Measurements from ENCODE around the gene VPS37C.

The VPS37C gene

DNA sequence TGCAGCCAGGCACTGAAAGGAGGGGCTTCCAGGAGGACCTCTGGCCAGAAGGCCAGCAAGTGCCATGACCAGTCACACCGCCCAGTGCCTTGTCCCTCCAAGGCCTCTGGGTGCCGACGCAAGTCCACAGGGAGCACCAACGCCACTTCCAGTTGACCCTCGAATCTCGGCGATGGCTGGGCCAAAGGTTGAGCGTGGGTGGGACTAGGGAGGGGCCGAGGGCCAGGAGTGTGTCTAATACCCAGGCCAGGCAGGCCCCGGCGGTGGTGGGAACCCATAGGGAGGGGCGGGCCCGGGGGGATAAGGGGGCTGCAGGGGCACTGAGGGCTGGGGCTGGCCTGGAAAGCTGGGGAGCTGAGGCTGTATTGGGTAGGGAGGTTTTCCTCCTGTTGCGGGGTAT is 29.6 kb downstream of the VPS37C start:
- no peak for DNase-seq

GRCh38 chr11:61131186-61131585 is 30.0 kb downstream of the VPS37C start:
- no peak for DNase-seq

DNA sequence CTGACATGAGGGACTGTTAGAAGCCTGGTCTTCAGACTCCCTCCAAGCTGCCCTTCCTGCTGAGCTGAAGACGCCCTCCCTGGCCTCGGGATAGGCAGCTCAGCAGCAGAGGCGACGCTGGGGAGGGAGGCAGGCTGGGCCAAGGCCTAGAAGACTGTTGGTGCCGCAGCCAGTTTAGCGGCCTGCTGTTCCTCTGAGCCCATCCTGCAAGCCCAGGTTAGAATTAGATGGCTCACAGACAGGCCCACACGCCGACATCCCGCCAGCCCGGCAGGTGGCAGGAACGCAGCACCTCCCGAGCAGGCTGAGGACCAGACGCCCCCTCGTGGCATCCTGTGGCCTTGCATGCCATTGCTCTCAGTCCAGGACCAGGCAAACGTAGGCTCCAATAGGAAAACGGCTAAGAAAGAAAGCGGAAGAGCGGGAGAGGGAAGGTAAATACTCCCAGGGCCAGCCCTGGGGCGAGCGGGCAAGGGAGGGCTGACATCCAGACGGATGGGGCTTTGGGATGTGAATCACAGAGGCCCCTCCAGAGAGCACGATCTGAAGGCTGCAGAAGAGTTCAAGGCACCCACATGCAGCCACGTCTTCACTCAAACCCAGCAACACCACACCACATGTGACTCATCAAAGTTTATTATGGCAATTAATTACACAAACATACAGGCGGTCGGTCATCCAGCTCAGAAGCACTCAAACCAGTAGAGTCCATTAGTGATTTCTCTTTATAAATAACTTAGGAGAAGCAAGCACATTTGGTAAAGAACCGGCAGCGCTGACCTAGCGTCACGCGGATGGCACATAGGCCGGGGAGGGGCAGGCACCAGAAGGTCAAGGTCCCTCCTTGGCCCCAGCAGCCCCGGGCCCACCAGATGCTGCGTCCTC is 31.3 kb downstream of the VPS37C start:
- DNase-seq, result peak; percentile 70

- no peak for DNase-seq
Measured at GRCh38 chr11:61128947-61129638, 32.1 kb downstream of the VPS37C start.

GRCh38 chr11:61127991-61128390 is 33.2 kb downstream of the VPS37C start:
- DNase-seq, result no peak

GRCh38 chr11:61126256-61126655 is 35.0 kb downstream of the VPS37C start:
- no peak for DNase-seq

DNA sequence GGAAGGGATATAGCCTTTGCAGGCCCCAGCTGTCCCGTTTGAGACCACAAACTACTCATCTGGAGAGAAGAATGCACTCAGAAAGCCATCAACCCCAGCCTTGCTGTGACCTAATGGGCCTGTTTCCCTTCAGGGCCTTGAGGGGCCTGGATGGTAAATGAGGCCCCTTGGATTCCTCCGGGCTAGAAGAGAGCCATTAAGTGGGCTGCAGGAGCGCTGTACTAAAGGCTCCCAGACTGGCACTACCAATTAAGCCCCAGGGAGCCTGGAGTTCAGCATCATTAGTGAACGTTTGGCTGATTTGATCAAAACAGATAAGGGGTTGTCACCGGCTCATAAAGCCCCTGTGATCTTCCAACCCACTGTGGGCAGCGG is 35.9 kb downstream of the VPS37C start:
- no peak for DNase-seq

- DNase-seq, result no peak
Measured at GRCh38 chr11:61124574-61125309, 36.5 kb downstream of the VPS37C start.

DNA sequence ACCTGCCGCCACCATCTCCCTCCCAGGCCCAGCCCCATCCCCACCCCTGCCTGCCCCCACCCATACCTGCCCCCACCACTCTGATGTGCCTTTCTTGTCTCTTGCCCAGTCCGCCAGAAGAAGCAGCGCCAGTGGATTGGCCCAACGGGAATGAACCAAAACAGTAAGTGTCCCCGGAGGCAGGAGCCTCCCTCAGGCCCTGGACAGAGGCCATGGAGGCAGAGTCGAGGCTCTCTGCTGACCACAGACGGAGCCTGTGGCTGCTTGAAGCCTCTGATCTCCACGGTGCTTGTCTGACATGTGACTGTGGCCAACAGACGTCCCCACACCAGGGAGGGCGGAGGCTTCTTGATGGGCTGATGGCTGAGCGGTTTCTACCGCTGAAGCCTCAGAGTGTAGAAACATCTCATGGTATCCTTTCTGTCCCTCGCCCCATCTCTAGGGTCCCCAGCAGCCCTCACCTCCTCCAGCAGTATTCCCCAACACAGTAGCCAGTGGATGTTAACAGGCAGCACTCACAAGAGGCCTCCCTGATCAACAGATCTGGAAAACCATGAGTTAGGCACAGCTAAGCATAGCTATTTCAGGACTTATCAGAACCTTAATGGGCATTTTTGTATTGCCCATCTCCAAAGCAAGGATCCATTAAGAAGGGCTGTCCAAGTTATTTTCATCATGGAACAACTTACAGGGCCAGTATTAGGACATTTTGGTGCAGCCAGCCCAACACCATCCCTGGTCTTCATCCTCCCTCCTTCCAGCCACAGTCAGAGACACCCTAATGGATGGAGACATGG is 37.3 kb downstream of the VPS37C start:
- DNase-seq, result no peak

DNA sequence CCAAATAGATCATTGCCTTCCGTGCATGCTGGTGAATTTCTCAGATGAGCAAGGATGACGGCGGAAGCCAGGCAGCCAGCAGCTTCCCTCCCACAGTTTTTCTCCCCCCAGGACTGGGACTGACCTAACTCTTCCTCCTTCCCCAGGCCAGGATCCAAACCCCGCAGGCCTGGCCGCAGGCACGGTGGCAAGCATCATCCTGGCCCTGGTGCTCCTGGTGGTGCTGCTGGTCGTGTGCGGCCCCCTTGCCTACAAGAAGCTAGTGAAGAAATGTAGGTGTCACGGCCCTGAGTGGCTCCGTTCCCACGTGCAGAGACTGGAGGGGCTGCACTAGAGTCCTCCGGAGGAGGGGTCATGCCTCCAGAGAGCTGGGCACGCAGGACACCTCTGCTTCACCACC is 38.5 kb downstream of the VPS37C start:
- no peak for DNase-seq

- DNase-seq, result peak; percentile 20
Measured at GRCh38 chr11:61121917-61122316, 39.3 kb downstream of the VPS37C start.

- DNase-seq, result peak; percentile 39
Measured at GRCh38 chr11:61121192-61121831, 39.9 kb downstream of the VPS37C start.

- DNase-seq, result peak; percentile 28
Measured at GRCh38 chr11:61120706-61121191, 40.5 kb downstream of the VPS37C start.

DNA sequence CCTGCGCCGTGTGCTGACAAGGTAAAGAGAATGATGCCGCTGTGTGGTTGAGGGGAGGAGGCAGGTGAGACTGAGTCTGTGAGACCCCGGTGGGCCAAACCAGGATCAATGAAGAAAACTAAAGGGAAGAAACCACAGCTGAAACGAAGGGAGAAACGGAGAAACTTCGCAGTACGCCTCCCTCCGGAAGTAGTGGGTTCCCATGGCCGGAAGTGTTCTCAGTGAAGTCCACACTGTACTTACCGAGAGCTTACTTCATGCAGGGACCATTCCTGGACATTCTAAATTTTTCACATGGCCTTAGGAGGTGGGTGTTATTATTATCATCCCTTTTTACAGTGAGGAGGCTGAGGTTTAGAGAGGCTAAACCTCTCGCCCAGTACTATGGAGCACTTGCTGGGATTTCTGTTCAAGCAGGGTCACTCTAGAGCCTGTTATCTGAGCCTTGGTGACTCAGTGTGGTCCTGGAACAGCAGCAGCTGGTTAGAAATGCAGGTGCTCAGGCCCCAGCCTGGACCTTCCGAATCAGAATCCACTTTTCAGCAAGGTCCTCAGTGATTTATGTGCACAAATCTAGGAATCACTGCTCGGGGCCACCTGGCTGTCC is 41.0 kb downstream of the VPS37C start:
- DNase-seq, result no peak

- no peak for DNase-seq
Measured at GRCh38 chr11:61119571-61119970, 41.7 kb downstream of the VPS37C start.

- no peak for DNase-seq
Measured at GRCh38 chr11:61119055-61119454, 42.2 kb downstream of the VPS37C start.

DNA sequence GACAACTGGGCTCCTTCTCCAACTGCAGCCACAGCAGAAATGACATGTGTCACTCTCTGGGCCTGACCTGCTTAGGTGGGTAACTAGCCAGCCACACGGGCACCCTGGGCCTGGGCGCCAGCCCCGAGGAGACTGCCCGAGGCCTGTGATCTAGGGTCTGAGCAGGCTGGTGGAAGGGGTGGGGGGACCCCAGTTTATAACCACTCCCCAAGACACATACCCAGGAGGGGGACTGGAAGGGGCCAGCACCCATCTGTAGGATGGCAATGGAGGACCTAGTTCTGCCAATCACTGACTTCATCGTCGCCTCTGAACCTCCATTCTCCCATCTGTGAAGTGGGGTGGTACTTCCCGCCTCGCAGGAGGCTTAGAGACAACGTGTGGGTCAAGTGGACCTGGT is 42.8 kb downstream of the VPS37C start:
- DNase-seq, result no peak

DNA sequence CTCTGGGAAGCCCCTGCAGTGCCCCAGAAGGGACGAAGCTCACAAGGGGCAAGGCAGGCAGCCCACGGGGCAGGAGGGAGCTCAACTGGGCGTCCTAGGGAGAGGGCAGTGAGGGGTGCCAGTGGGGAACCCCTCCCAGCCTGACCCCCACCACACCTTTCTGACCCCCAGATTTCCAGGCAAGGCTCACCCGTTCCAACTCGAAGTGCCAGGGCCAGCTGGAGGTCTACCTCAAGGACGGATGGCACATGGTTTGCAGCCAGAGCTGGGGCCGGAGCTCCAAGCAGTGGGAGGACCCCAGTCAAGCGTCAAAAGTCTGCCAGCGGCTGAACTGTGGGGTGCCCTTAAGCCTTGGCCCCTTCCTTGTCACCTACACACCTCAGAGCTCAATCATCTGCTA is 43.2 kb downstream of the VPS37C start:
- no peak for DNase-seq

- no peak for DNase-seq
Measured at GRCh38 chr11:61117168-61117520, 44.1 kb downstream of the VPS37C start.

DNA sequence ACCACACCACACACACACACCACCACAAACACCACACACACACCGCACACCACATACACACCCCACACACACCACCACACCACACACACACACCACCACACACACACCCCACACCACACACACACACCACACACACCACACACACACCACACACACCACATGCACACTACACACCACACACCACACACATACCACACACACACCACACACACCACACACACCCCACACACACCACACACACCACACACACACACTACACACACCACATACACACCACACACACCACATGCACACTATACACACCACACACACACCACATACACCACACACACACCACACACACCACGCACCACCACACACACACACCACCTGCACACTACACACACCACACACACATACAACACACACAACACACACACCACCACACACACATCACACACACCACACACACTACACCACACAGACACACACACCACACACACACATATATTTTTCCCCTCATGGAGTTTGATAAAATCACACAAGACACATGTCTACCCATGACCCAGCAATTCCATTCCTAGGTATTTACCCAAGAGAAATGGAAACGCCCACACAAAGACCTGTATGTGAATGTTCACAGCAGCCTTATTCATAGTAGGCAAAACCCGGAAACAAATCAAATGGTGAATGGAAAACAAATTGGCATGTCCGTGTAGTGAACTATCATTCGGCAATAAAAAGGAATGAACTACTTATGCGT is 44.6 kb downstream of the VPS37C start:
- DNase-seq, result no peak
